Fibroblast of upper back skin (primary cell): ENCODE data around the gene SMARCD3.

Source experiments
- DNase-seq: peaks from one replicate; pipeline ENCODE4 v3.0.0-alpha.2; 2013

Gene SMARCD3

GRCh38 chr7:151206914-151207313, 41.6 kb downstream of the SMARCD3 start:
- no peak for DNase-seq

DNA sequence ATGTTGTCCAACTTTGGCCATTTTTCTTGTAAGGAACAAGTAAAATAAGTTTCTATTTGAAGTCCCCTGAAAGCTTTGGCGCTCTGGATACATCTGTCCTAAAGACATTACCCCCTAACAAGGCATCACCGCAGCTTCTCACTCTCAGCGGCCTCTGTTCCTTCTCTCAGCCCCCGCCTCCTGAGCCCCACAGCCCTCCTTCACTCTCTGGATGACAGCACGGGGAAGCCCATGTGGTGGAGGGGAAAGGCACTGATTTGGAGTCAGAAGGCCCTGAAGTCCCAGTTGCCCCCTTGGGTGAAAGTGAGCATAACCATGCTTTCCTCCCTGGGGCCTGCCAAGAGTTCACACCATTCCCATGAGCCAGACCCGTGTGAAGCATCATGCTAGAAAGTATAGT, 42.8 kb downstream of the SMARCD3 start:
- DNase-seq = no peak

DNA sequence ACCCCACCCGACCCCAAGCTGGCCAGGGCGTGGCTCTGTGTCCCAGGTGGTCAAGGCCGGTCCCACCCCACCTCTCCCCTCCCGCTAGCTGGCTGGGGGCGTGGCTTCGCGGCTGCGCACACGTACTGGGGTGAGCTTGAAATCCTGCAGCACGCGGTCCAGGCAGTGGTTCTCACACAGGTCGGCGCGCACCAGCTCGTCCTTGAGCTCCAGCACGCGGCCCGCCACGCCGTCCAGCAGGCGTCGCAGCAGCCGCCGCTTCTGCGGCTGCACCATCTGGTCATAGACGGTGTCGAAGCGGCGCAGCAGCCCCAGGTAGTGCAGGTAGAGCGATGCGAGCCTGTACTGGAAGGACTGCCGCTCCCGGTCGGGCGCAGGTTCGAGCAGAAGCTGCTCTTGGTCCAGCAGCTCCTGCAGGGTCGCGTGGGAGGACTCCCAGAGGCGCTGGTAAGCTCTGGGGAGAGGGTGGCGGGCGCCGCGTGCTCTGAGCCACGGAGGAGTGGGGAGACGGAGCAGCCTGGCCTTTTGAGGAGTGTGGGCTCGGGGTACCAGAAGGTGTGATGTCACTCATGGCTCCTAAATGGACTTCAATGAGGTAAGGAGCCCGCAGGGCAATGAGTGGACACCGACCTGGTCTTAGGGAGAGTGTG, 44.0 kb downstream of the SMARCD3 start:
- DNase-seq = no peak

- no peak for DNase-seq
Measured at GRCh38 chr7:151202836-151203235, 45.7 kb downstream of the SMARCD3 start.

DNA sequence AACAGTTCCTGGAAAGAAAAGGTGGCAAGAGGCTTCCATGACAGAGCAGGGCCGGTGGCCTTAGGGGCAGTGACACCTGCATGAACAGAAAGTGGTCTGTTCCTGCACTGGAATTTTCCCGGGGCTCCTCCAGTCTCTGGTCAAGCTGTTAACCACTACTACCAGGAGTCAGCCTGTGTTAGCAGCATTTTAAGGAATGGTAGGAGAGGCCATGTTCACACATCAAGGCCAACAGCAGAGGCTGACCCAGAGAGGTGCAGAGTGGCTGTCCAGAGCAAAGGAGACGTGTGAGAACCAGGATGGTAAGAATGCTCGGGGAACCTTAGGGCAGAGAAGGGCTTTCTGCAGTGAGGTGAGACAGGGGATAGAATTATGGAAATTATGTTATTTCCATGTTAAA, 46.7 kb downstream of the SMARCD3 start:
- no peak for DNase-seq

DNA sequence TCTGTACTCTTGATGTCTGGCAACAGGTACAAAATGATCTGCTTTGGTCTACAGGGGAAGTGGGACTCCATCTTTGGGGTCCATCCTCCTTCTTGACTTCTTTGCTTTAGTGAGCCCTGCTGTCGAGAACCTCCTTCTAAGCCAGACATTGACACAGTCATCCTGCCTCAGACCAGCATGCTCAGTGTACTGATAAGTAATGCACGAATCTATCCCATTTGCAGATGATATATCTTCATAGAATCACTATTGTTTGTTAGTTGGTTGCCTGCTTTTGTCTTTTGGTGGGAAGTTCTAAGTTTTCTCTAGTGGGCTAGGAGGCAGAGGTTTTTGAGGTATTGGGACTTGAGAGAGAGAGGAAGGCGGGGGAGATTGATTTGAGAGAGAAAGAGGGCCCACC, 47.1 kb downstream of the SMARCD3 start:
- DNase-seq = no peak

DNA sequence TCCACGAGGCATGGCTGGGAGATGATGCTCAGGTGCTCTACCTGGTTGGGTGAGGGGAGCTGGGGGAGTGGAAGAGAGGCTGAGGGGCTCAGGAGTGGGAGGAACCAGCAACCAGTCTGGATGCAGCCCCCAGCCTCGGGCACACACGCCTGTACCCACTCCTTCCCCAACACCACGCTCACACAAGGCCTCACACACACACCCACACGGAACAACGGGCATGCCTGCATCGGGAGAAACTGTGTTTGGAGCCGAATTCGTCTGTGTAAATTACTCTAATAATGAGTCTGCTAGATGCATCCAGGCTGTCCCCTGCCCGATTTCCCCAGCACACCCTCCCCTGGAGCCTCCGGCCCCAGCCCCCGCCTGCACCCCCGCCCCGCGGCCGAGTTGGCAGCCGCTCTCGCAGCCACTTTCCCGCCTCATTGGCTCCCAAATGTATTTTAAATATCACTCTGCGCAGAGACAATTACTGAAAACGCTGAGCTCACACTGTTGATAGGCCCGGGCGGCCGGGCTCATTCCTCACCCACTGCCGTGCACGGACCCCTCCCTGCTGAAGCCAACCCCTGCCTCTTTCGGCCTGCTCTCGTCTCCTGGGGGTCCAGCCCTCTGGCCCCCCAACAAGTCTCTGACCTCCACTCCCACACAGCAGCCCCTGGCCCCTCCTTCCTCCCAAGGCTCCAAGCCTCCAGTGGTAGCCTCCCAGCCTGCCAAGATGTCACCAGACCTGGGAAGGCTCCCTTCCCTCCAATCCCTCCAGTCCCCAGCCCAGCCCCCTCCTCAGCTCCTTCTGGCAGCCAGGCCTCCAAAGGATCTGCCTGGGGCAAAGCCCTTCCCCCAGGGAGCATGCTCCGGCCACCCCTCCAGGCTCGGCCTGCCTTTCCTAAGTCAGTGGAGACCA, 49.3 kb downstream of the SMARCD3 start:
- no peak for DNase-seq

GRCh38 chr7:151197932-151198331, 50.6 kb downstream of the SMARCD3 start:
- no peak for DNase-seq

DNA sequence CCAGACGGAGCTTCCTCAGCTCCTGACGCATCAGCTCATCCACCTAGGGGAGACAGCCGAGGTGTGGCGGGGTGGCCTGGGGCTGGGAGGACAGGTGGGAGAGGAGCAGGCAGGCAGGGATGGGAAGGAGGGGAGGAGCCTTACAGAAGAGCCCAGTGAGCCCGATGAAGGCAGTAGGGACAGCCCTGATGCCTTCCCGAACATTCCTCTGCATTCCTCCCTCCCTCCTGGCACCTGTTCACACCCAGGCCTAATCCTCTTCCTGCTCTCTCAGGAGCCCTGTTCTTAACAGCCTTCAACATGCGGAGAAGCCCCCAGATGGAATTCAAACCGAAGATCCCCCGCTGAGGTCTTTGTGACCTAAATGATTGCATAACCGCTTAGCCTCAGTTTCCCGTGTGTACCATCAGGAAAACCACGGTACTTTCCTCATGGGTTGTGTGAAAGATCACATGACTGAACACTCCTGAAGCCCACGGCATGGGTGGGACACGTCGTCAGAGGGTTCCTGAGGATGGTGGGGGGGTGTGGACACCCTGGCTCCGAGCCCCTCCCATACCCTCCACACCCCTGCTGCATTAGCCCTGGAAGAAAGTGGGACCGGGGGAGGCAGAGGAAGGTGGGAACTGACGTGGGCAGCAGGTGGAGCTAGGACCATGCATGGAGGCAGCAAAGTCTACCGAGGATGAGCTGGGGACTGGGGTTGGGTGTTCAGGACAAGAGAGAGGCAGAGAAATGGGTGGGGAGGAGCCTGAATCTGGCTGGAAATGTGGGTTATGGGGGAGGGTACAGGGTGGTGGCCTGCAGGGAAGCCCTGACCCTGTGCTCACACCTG, 52.7 kb downstream of the SMARCD3 start:
- no peak for DNase-seq

DNA sequence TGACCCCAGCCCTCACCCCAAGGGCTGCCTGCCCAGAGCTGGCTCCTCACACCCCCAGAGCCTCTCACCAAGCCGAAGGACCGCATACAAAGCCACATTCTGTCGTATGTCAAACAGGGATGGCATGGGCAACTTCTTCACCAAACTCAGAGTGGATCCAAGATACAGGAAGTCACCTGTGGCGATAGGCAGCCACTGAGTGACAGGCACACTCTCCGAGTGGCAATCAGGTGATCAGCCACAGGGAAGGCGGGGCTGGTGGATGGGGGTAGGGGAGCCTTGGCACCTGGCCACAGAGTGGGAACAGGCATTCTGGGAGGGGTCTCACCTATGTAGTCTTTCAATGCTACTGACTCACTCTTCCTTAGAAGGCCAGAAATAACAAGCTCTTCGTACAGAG, 54.3 kb downstream of the SMARCD3 start:
- DNase-seq = no peak

- no peak for DNase-seq
Measured at GRCh38 chr7:151193203-151193978, 55.1 kb downstream of the SMARCD3 start.

GRCh38 chr7:151192002-151192539, 56.4 kb downstream of the SMARCD3 start:
- DNase-seq = no peak

GRCh38 chr7:151191544-151191943, 57.0 kb downstream of the SMARCD3 start:
- DNase-seq = no peak

GRCh38 chr7:151189038-151189437, 59.5 kb downstream of the SMARCD3 start:
- no peak for DNase-seq
